GM12878 (cell line): ENCODE measurements around the gene NLGN2. TPM values are rescaled to one million over a fixed set of nuclear protein-coding genes. Genes with fewer than 3 reads are reported as not detected.

ENCODE experiments used
- BRCA1 ChIP-seq: IDR thresholded peaks from 2 replicates; pipeline ENCODE4 v1.6.1; 2011; ENCODE audit warnings: low read depth, low read length, improper control_type of control experiment
- CREM ChIP-seq: IDR thresholded peaks from 2 replicates; pipeline ENCODE4 v1.6.1; 2014; ENCODE audit warnings: antibody characterized with exemption, low read depth
- CUX1 ChIP-seq: IDR thresholded peaks from 2 replicates; pipeline ENCODE4 v1.6.1; 2012; ENCODE audit warnings: improper control_type of control experiment, low read depth, low read length; ENCODE audit not compliant: insufficient replicate concordance
- EED ChIP-seq: sonication (generic); IDR thresholded peaks from 2 replicates; pipeline ENCODE4 v1.6.1; 2016; ENCODE audit warnings: antibody characterized with exemption, low read depth
- ELK1 ChIP-seq: IDR thresholded peaks from 2 replicates; pipeline ENCODE4 v1.6.1; 2012; ENCODE audit warnings: low read depth, low read length, improper control_type of control experiment
- GABPA ChIP-seq: IDR thresholded peaks from 2 replicates; pipeline ENCODE4 v1.6.1; 2014; ENCODE audit warnings: antibody characterized with exemption, low read depth, mild to moderate bottlenecking, inconsistent platforms
- MEF2A ChIP-seq: IDR thresholded peaks from 2 replicates; pipeline ENCODE4 v1.6.1; 2011; ENCODE audit warnings: low read depth, mild to moderate bottlenecking, low read length, moderate library complexity; ENCODE audit not compliant: insufficient read depth
- MYB ChIP-seq: fragments of 150-350 bp; IDR thresholded peaks from 2 replicates; pipeline ENCODE4 v1.6.1; 2014; ENCODE audit warnings: mild to moderate bottlenecking, low read depth, low read length, borderline replicate concordance
- NR2F1 ChIP-seq: fragments of 450-650 bp; conservative IDR thresholded peaks from 2 replicates; pipeline ENCODE4 v1.6.1; 2017; ENCODE audit warnings: mild to moderate bottlenecking
- PBX3 ChIP-seq: IDR thresholded peaks from 2 replicates; pipeline ENCODE4 v1.6.1; 2011; ENCODE audit warnings: mild to moderate bottlenecking, low read depth, low read length, moderate library complexity; ENCODE audit not compliant: insufficient replicate concordance
- POLR2AphosphoS2 ChIP-seq: IDR thresholded peaks from 2 replicates; pipeline ENCODE4 v1.6.1; 2011; ENCODE audit warnings: low read depth, mild to moderate bottlenecking, low read length, improper control_type of control experiment, moderate library complexity
- RCOR1 ChIP-seq: conservative IDR thresholded peaks from 2 replicates; pipeline ENCODE4 v1.6.1; 2012; ENCODE audit warnings: low read depth, low read length, improper control_type of control experiment
- SIX5 ChIP-seq: IDR thresholded peaks from 2 replicates; pipeline ENCODE4 v1.6.1; 2011; ENCODE audit warnings: mild to moderate bottlenecking, low read depth, low read length, moderate library complexity; ENCODE audit not compliant: severe bottlenecking
- SMAD1 ChIP-seq: fragments of 450-650 bp; IDR thresholded peaks from 2 replicates; pipeline ENCODE4 v1.6.1; 2018; ENCODE audit warnings: mild to moderate bottlenecking, low read depth; ENCODE audit not compliant: partially characterized antibody
- SMC3 ChIP-seq: IDR thresholded peaks from 2 replicates; pipeline ENCODE4 v1.6.1; 2011; ENCODE audit warnings: low read length, improper control_type of control experiment, borderline replicate concordance
- TARDBP ChIP-seq: IDR thresholded peaks from 2 replicates; pipeline ENCODE4 v1.6.1; 2016; ENCODE audit warnings: borderline replicate concordance
- TBL1XR1 ChIP-seq: IDR thresholded peaks from 2 replicates; pipeline ENCODE4 v1.6.1; 2012; ENCODE audit warnings: low read depth, low read length, improper control_type of control experiment
- USF2 ChIP-seq: IDR thresholded peaks from 2 replicates; pipeline ENCODE4 v1.6.1; 2011; ENCODE audit warnings: low read depth, low read length, improper control_type of control experiment, borderline replicate concordance
- ZBTB33 ChIP-seq: fragments of 450-650 bp; IDR thresholded peaks from 2 replicates; pipeline ENCODE4 v1.6.1; 2017; ENCODE audit warnings: mild to moderate bottlenecking
- ZNF274 ChIP-seq: IDR thresholded peaks from one replicate; pipeline ENCODE4 v1.8.0; 2011; ENCODE audit not compliant: insufficient read length, insufficient read depth
- ZSCAN29 ChIP-seq: fragments of 450-650 bp; IDR thresholded peaks from 2 replicates; pipeline ENCODE4 v1.6.1; 2017; ENCODE audit warnings: mild to moderate bottlenecking, moderate library complexity
- polyA plus RNA-seq, 11 experiments: library from polyadenylated mRNA; depleted of rRNA in 4 of 11; unstranded in 6 of 11; stranded (reverse) in 5 of 11; fragments of >200 nt; fragmentation: Nextera tagmentation in 4 of 11; fragmentation: Illumina TruSeq in 1 of 11; extraction: Ambion mirVana in 4 of 11; extraction: Trizol in 1 of 11; gene quantifications; 1 replicate in 1 of 11; 2 replicates in 10 of 11; pipeline versions ENCODE4 v1.2.1 to v1.2.3, GENCODE V29; 2011 to 2016; ENCODE audit warnings: inconsistent platforms in 2 of 11, missing spikeins in 2 of 11, low read depth in 1 of 11
- total RNA-seq, 4 experiments: library from RNA; depleted of rRNA in 3 of 4; stranded (reverse); fragments of >200 nt in 3 of 4; fragmentation: Illumina TruSeq in 1 of 4; extraction: Trizol in 1 of 4; gene quantifications; 2 replicates each; pipeline versions ENCODE4 v1.2.1 to v1.2.3, GENCODE V29; 2013 to 2021

NLGN2 gene
- total and polyA plus RNA-seq, 10 of the 15 experiments (the other 5 are each of a cell fraction or from before 2014, with no cell fraction given), result 0.02 to 0.87 (median 0.11) TPM; not detected in 2

- no peak for TF ChIP-seq CUX1
- TF ChIP-seq SMC3, result no peak
- TF ChIP-seq GABPA, result no peak
- TF ChIP-seq SMAD1, result no peak
- no peak for TF ChIP-seq RCOR1
- no peak for TF ChIP-seq EED
- no peak for TF ChIP-seq MYB
- TF ChIP-seq BRCA1, result no peak
- 0 out of 2 replicates have a peak, but pooled peaks have one; percentile 9 for TF ChIP-seq NR2F1
- TF ChIP-seq ZBTB33, result no peak
- no peak for TF ChIP-seq ZNF274
- no peak for TF ChIP-seq PBX3
- no peak for TF ChIP-seq ZSCAN29
- TF ChIP-seq TBL1XR1, result no peak
- TF ChIP-seq TARDBP, result no peak
- no peak for TF ChIP-seq SIX5
- no peak for TF ChIP-seq CREM
- no peak for TF ChIP-seq POLR2AphosphoS2
- no peak for TF ChIP-seq USF2
- TF ChIP-seq ELK1, result no peak
- no peak for TF ChIP-seq MEF2A
Measured at GRCh38 chr17:7440834-7441195, 33.2 kb downstream of the NLGN2 start (continued).
